H9 (cell line): Measurements from ENCODE around the gene ZNF318. TPM values are rescaled to one million over a fixed set of nuclear protein-coding genes. Genes with fewer than 3 reads are reported as not detected.

ENCODE experiments used
- DNase-seq: peaks from one replicate; pipeline ENCODE4 v3.0.0-alpha.2; 2017
- H2AFZ ChIP-seq: one replicate; pipeline ENCODE4 v1.6.1; 2013; ENCODE audit warnings: mild to moderate bottlenecking, low read length, control low read depth, moderate library complexity
- H2AK5ac ChIP-seq: 2 replicates; pipeline ENCODE4 v1.6.1; 2013; ENCODE audit warnings: low read length, control low read depth, mixed read lengths; ENCODE audit not compliant: insufficient read length
- H2BK120ac ChIP-seq: one replicate; pipeline ENCODE4 v1.6.1; 2013; ENCODE audit warnings: low read depth, mild to moderate bottlenecking, low read length, control low read depth, inconsistent platforms; ENCODE audit not compliant: poor library complexity, severe bottlenecking
- H2BK12ac ChIP-seq: 2 replicates; pipeline ENCODE4 v1.6.1; 2013; ENCODE audit warnings: low read length, control low read depth, mixed read lengths, low read depth; ENCODE audit not compliant: insufficient read length
- H2BK15ac ChIP-seq: 2 replicates; pipeline ENCODE4 v1.6.1; 2013; ENCODE audit warnings: low read depth, low read length, control low read depth
- H2BK20ac ChIP-seq: one replicate; pipeline ENCODE4 v1.6.1; 2013; ENCODE audit warnings: low read depth, mild to moderate bottlenecking, low read length, control low read depth, inconsistent platforms; ENCODE audit not compliant: poor library complexity, severe bottlenecking
- H2BK5ac ChIP-seq: 2 replicates; pipeline ENCODE4 v1.6.1; 2013; ENCODE audit warnings: low read length, control low read depth, mixed read lengths; ENCODE audit not compliant: insufficient read length
- H3K14ac ChIP-seq: 2 replicates; pipeline ENCODE4 v1.6.1; 2013; ENCODE audit warnings: low read length, control low read depth; ENCODE audit not compliant: insufficient read depth
- H3K18ac ChIP-seq: 2 replicates; pipeline ENCODE4 v1.6.1; 2013; ENCODE audit warnings: low read depth, mild to moderate bottlenecking, mixed read lengths, low read length, control low read depth; ENCODE audit not compliant: insufficient read length
- H3K23ac ChIP-seq: 2 replicates; pipeline ENCODE4 v1.6.1; 2013; ENCODE audit warnings: low read length, control low read depth, mixed read lengths, low read depth; ENCODE audit not compliant: insufficient read length
- H3K23me2 ChIP-seq: 2 replicates; pipeline ENCODE4 v1.6.1; 2013; ENCODE audit warnings: low read depth, mild to moderate bottlenecking, mixed read lengths, low read length, control low read depth; ENCODE audit not compliant: insufficient read length, poor library complexity, severe bottlenecking
- H3K27ac ChIP-seq: 2 replicates; pipeline ENCODE4 v1.5.1; 2013; ENCODE audit warnings: low read length, control low read depth, mixed read lengths, low read depth; ENCODE audit not compliant: insufficient read length
- H3K27me3 ChIP-seq: 2 replicates; pipeline ENCODE4 v1.6.1; 2013; ENCODE audit warnings: low read length, control low read depth, inconsistent platforms; ENCODE audit not compliant: insufficient read depth
- H3K4ac ChIP-seq: 2 replicates; pipeline ENCODE4 v1.6.1; 2013; ENCODE audit warnings: low read depth, mild to moderate bottlenecking, control low read depth, inconsistent platforms, low read length, moderate library complexity
- H3K4me1 ChIP-seq: 2 replicates; pipeline ENCODE4 v1.6.1; 2013; ENCODE audit warnings: low read length, control low read depth, inconsistent platforms; ENCODE audit not compliant: insufficient read depth
- H3K4me2 ChIP-seq: 2 replicates; pipeline ENCODE4 v1.6.1; 2013; ENCODE audit warnings: low read length, control low read depth, mixed read lengths; ENCODE audit not compliant: insufficient read length, insufficient read depth
- H3K56ac ChIP-seq: 2 replicates; pipeline ENCODE4 v1.6.1; 2013; ENCODE audit warnings: low read depth, mild to moderate bottlenecking, mixed read lengths, low read length, control low read depth; ENCODE audit not compliant: insufficient read length
- H3K79me1 ChIP-seq: 2 replicates; pipeline ENCODE4 v1.6.1; 2013; ENCODE audit warnings: low read depth, mild to moderate bottlenecking, moderate library complexity, low read length, control low read depth, inconsistent platforms; ENCODE audit not compliant: insufficient read depth, poor library complexity, severe bottlenecking
- H3K79me2 ChIP-seq: 2 replicates; pipeline ENCODE4 v1.6.1; 2013; ENCODE audit warnings: low read length, control low read depth, inconsistent platforms; ENCODE audit not compliant: insufficient read depth
- H3K9ac ChIP-seq: 2 replicates; pipeline ENCODE4 v1.6.1; 2013; ENCODE audit warnings: low read length, control low read depth, mixed read lengths; ENCODE audit not compliant: insufficient read length; ENCODE audit errors: extremely low read depth
- H3K9me3 ChIP-seq: one replicate; pipeline ENCODE4 v1.6.1; 2013; ENCODE audit warnings: low read depth, low read length, inconsistent platforms; ENCODE audit not compliant: control insufficient read depth
- H3T11ph ChIP-seq: one replicate; pipeline ENCODE4 v1.6.1; 2013; ENCODE audit warnings: mild to moderate bottlenecking, low read length, control low read depth, inconsistent platforms
- H4K20me1 ChIP-seq: one replicate; pipeline ENCODE4 v1.6.1; 2013; ENCODE audit not compliant: control insufficient read depth, insufficient read length, insufficient read depth
- H4K5ac ChIP-seq: 2 replicates; pipeline ENCODE4 v1.6.1; 2013; ENCODE audit warnings: low read depth, mild to moderate bottlenecking, mixed read lengths, low read length, control low read depth; ENCODE audit not compliant: insufficient read length
- H4K8ac ChIP-seq: replicated peaks from 2 replicates; pipeline ENCODE4 v1.6.1; 2013; ENCODE audit warnings: low read length, control low read depth, mixed read lengths, low read depth; ENCODE audit not compliant: insufficient read length
- H4K91ac ChIP-seq: 2 replicates; pipeline ENCODE4 v1.6.1; 2013; ENCODE audit warnings: low read depth, mild to moderate bottlenecking, moderate library complexity, mixed read lengths, low read length, control low read depth; ENCODE audit not compliant: insufficient read length
- H3K27ac Mint-ChIP-seq, 3 experiments: 2 replicates in 2 of 3; 3 replicates in 1 of 3; pipeline ENCODE4 v1.8.0; 2020 to 2021; ENCODE audit warnings: mixed read lengths in 3 of 3, mild to moderate bottlenecking in 1 of 3, moderate library complexity in 1 of 3
- H3K27me3 Mint-ChIP-seq: 2 replicates; pipeline ENCODE4 v1.8.0; 2021; ENCODE audit warnings: low read depth, mild to moderate bottlenecking, moderate library complexity, mixed read lengths
- H3K36me3 Mint-ChIP-seq, 3 experiments: 2 replicates in 2 of 3; 3 replicates in 1 of 3; pipeline ENCODE4 v1.8.0; 2020 to 2021; ENCODE audit warnings: low read depth in 3 of 3, mixed read lengths in 3 of 3; ENCODE audit not compliant: insufficient read depth in 1 of 3
- H3K4me1 Mint-ChIP-seq, 2 experiments: 2 replicates each; pipeline ENCODE4 v1.8.0; 2020; ENCODE audit warnings: mixed read lengths in 2 of 2
- H3K4me3 Mint-ChIP-seq, 2 experiments: 2 replicates in 1 of 2; 3 replicates in 1 of 2; pipeline ENCODE4 v1.8.0; 2020 to 2021; ENCODE audit warnings: mild to moderate bottlenecking in 2 of 2, mixed read lengths in 2 of 2, moderate library complexity in 1 of 2
- H3K9me3 Mint-ChIP-seq, 2 experiments: 2 replicates in 1 of 2; 3 replicates in 1 of 2; pipeline ENCODE4 v1.8.0; 2020; ENCODE audit warnings: mild to moderate bottlenecking in 2 of 2, mixed read lengths in 2 of 2, moderate library complexity in 1 of 2
- CTCF ChIP-seq: fragments of 200-600 bp; sonication (generic); conservative IDR thresholded peaks from 3 replicates; pipeline ENCODE4 v1.8.0; 2021; ENCODE audit warnings: antibody characterized with exemption, mild to moderate bottlenecking
- WGBS: extraction: QIAGEN DNeasy Blood & Tissue Kit; methylation state at CpG from one replicate; pipeline ENCODE4 v1.1.7; 2013; ENCODE audit warnings: missing lambda C conversion rate, low lambda C conversion rate, mixed read lengths; ENCODE audit not compliant: insufficient read length; ENCODE audit errors: extremely low coverage; 5-methylcytosine and 5-hydroxymethylcytosine counted together
- total RNA-seq: library from RNA; stranded (reverse); gene quantifications from 2 replicates; pipeline ENCODE4 v1.2.1, GENCODE V29; 2021

ZNF318 gene
- total RNA-seq, 1 experiment from 2014 or later = 16.3 TPM

- H3K4me3 Mint-ChIP-seq = peak overlapping the region; percentile 70 to 88
These were observed 60.4 kb downstream of the ZNF318 start for GRCh38 chr6:43308990-43309477.

More at GRCh38 chr6:43308990-43309477, 60.4 kb downstream of the ZNF318 start:
- no peak overlapping the region for H3K27ac ChIP-seq
- peaks cover 0 to 18% (median 4%) of the 10 kb centered on the region in 3 experiments; a peak in 5 of 7 replicates for H3K36me3 Mint-ChIP-seq
- H3K27ac Mint-ChIP-seq = peak overlapping the region in 2 of 3 experiments; percentile 65 to 95; a peak in 2 of 7 replicates
- DNase-seq = no peak
- no peak overlapping the region for H2BK20ac ChIP-seq
- H3K14ac ChIP-seq = peak overlapping the region; percentile 88; the same call in 1 of the 2 replicates
- no peak overlapping the region for H3T11ph ChIP-seq
- H2BK5ac ChIP-seq = no peak overlapping the region
- no peak overlapping the region for H2AK5ac ChIP-seq
- H3K23ac ChIP-seq = no peak overlapping the region
- H4K91ac ChIP-seq = no peak overlapping the region
- no peaks in the 10 kb centered on the region for H3K9me3 ChIP-seq
- TF ChIP-seq CTCF = no peak
- H3K56ac ChIP-seq = no peak overlapping the region
- no peak overlapping the region for H2BK12ac ChIP-seq
- H3K27me3 ChIP-seq = no peaks in the 10 kb centered on the region
- H3K18ac ChIP-seq = peak overlapping the region; percentile 68
- no peaks in the 10 kb centered on the region for H3K79me1 ChIP-seq
- no peaks in the 10 kb centered on the region for H3K9me3 Mint-ChIP-seq
- no peak overlapping the region for H2BK120ac ChIP-seq
- H4K20me1 ChIP-seq = no peaks in the 10 kb centered on the region
- H3K27me3 Mint-ChIP-seq = peaks cover 4% of the 10 kb centered on the region
- no CpG with 5 or more reads among the region's 9 CpGs for WGBS
- H3K4me1 Mint-ChIP-seq = peaks cover 20 to 32% of the 10 kb centered on the region in 2 experiments
- H4K8ac ChIP-seq = no peak overlapping the region
- H3K79me2 ChIP-seq = no peaks in the 10 kb centered on the region; the same call in 1 of the 2 replicates
- no peak overlapping the region for H4K5ac ChIP-seq
- peak overlapping the region; percentile 68 for H3K4me2 ChIP-seq
- peaks cover 10% of the 10 kb centered on the region for H3K23me2 ChIP-seq
- H2BK15ac ChIP-seq = no peak overlapping the region
- peak overlapping the region; percentile 59 for H3K9ac ChIP-seq
- H2AFZ ChIP-seq = peak overlapping the region; percentile 98
- no peaks in the 10 kb centered on the region; the same call in 1 of the 2 replicates for H3K4me1 ChIP-seq
- no peak overlapping the region; the same call in 1 of the 2 replicates for H3K4ac ChIP-seq
